HepG2 (cell line): ENCODE results near the gene KCNK7. TPM values are rescaled to one million over a fixed set of nuclear protein-coding genes. Genes with fewer than 3 reads are reported as not detected.

Experiments
- BRD4 ChIP-seq: sonication (generic); formaldehyde crosslinking; IDR thresholded peaks from 2 replicates; pipeline ENCODE4 v1.4.0; 2020; ENCODE audit warnings: missing genetic modification reagents
- KLF12 ChIP-seq: sonication (generic); formaldehyde crosslinking; IDR thresholded peaks from 2 replicates; pipeline ENCODE4 v1.4.0; 2020; ENCODE audit warnings: missing genetic modification reagents, borderline replicate concordance
- KLF15 ChIP-seq: sonication (generic); formaldehyde crosslinking; IDR thresholded peaks from 2 replicates; pipeline ENCODE4 v1.8.1; 2023; ENCODE audit warnings: borderline replicate concordance, mild to moderate bottlenecking, inconsistent platforms, missing genetic modification reagents, mixed read lengths
- MXD4 ChIP-seq: IDR thresholded peaks from 2 replicates; pipeline ENCODE4 v1.6.1; 2016; ENCODE audit warnings: mild to moderate bottlenecking, missing biosample characterization, missing genetic modification reagents
- PAWR ChIP-seq: sonication (generic); formaldehyde crosslinking; IDR thresholded peaks from 2 replicates; pipeline ENCODE4 v1.4.0; 2020; ENCODE audit warnings: missing genetic modification reagents, mild to moderate bottlenecking, borderline replicate concordance
- REL ChIP-seq: sonication (generic); formaldehyde crosslinking; conservative IDR thresholded peaks from 2 replicates; pipeline ENCODE4 v1.8.0; 2022; ENCODE audit warnings: mild to moderate bottlenecking, missing genetic modification reagents, moderate library complexity
- SRSF4 ChIP-seq: fragments of 200-400 bp; formaldehyde crosslinking; IDR thresholded peaks from one replicate; pipeline ENCODE4 v1.6.1; 2018; ENCODE audit warnings: mild to moderate bottlenecking, low read depth, low read length, moderate library complexity; ENCODE audit not compliant: poor library complexity, severe bottlenecking
- TGIF2 ChIP-seq: IDR thresholded peaks from 2 replicates; pipeline ENCODE4 v1.6.1; 2016; ENCODE audit warnings: control low read depth, missing compliant biosample characterization
- ZNF12 ChIP-seq: sonication (generic); formaldehyde crosslinking; IDR thresholded peaks from 2 replicates; pipeline ENCODE4 v1.5.0; 2020; ENCODE audit warnings: missing genetic modification reagents
- ZNF468 ChIP-seq: sonication (generic); formaldehyde crosslinking; IDR thresholded peaks from 2 replicates; pipeline ENCODE4 v1.8.0; 2022; ENCODE audit warnings: mild to moderate bottlenecking, moderate library complexity, missing genetic modification reagents
- ZNF678 ChIP-seq: sonication (generic); formaldehyde crosslinking; IDR thresholded peaks from 2 replicates; pipeline ENCODE4 v1.4.0; 2020; ENCODE audit warnings: mild to moderate bottlenecking, missing genetic modification reagents
- ZNF724P ChIP-seq: sonication (generic); formaldehyde crosslinking; IDR thresholded peaks from 2 replicates; pipeline ENCODE4 v1.8.0; 2022; ENCODE audit warnings: missing genetic modification reagents, borderline replicate concordance
- ZNF879 ChIP-seq: sonication (generic); formaldehyde crosslinking; IDR thresholded peaks from 2 replicates; pipeline ENCODE4 v1.8.1; 2023; ENCODE audit warnings: missing genetic modification reagents
- polyA plus RNA-seq, 8 experiments: library from polyadenylated mRNA; depleted of rRNA in 3 of 8; stranded (reverse) in 7 of 8; unstranded in 1 of 8; fragments of >200 nt; fragmentation: Illumina TruSeq in 4 of 8; extraction: Trizol in 4 of 8; gene quantifications; 2 replicates each; pipeline versions ENCODE4 v1.2.1 to v1.2.3, GENCODE V29; 2011 to 2016; ENCODE audit warnings: low read depth in 4 of 8, missing spikeins in 1 of 8, mixed read lengths in 1 of 8; ENCODE audit not compliant: insufficient read depth in 1 of 8
- total RNA-seq, 5 experiments: library from RNA; depleted of rRNA; stranded (reverse); fragments of >200 nt; fragmentation: Illumina TruSeq; extraction: Trizol; gene quantifications; 2 replicates each; pipeline ENCODE4 v1.2.3, GENCODE V29; 2016; ENCODE audit warnings: low read depth in 1 of 5
- TF ChIP-seq, protein P1 (sequence below): sonication (generic); formaldehyde crosslinking; IDR thresholded peaks from 2 replicates; pipeline ENCODE4 v1.5.1; 2020; ENCODE audit warnings: mild to moderate bottlenecking, missing genetic modification reagents, moderate library complexity
- TF ChIP-seq, protein P2 (sequence below): sonication (generic); formaldehyde crosslinking; IDR thresholded peaks from 2 replicates; pipeline ENCODE4 v1.5.0; 2020; ENCODE audit warnings: missing genetic modification reagents, mild to moderate bottlenecking, borderline replicate concordance
- TF ChIP-seq, protein P3 (sequence below): sonication (generic); formaldehyde crosslinking; IDR thresholded peaks from 2 replicates; pipeline ENCODE4 v1.4.0; 2020; ENCODE audit warnings: mild to moderate bottlenecking, missing genetic modification reagents, borderline replicate concordance
- TF ChIP-seq, protein P4 (sequence below): sonication (generic); formaldehyde crosslinking; IDR thresholded peaks from 2 replicates; pipeline ENCODE4 v1.4.0; 2020; ENCODE audit warnings: mild to moderate bottlenecking, missing genetic modification reagents

Gene KCNK7
- total and polyA plus RNA-seq, 2 of the 13 experiments (the other 11 are each of a cell fraction or from before 2014, with no cell fraction given), result 0.11 TPM; not detected in 1

DNA sequence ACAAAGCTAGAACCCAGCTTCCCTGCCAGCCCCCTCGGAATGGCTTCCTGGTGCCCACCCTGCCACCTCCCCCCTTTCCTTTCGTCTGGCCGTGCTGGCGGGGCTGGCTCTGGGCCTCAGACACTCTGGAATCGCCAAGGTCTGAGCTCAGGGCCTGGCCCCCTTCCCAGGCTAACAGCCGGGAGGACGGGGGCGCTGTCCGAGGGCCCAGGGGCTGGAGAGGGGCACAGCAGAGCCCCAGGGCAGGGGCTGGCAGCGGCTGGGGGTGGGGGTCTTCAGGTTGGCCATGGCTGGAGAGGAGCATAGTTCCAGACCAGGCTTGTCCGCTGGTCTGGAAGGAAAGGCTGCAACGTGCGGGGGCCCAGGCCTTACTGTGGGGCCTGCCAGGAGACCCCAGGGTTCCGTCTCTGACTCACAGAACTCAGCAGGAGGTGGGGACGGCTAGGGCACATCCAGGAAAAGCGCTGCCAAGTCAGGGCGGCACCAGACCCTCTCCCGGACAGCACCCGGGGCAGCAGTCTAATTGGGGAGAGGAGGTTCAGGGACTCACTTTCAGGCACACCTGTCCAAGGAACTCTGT lies 36.6 kb downstream of the KCNK7 start (continued):
- TF ChIP-seq, protein P1, sequence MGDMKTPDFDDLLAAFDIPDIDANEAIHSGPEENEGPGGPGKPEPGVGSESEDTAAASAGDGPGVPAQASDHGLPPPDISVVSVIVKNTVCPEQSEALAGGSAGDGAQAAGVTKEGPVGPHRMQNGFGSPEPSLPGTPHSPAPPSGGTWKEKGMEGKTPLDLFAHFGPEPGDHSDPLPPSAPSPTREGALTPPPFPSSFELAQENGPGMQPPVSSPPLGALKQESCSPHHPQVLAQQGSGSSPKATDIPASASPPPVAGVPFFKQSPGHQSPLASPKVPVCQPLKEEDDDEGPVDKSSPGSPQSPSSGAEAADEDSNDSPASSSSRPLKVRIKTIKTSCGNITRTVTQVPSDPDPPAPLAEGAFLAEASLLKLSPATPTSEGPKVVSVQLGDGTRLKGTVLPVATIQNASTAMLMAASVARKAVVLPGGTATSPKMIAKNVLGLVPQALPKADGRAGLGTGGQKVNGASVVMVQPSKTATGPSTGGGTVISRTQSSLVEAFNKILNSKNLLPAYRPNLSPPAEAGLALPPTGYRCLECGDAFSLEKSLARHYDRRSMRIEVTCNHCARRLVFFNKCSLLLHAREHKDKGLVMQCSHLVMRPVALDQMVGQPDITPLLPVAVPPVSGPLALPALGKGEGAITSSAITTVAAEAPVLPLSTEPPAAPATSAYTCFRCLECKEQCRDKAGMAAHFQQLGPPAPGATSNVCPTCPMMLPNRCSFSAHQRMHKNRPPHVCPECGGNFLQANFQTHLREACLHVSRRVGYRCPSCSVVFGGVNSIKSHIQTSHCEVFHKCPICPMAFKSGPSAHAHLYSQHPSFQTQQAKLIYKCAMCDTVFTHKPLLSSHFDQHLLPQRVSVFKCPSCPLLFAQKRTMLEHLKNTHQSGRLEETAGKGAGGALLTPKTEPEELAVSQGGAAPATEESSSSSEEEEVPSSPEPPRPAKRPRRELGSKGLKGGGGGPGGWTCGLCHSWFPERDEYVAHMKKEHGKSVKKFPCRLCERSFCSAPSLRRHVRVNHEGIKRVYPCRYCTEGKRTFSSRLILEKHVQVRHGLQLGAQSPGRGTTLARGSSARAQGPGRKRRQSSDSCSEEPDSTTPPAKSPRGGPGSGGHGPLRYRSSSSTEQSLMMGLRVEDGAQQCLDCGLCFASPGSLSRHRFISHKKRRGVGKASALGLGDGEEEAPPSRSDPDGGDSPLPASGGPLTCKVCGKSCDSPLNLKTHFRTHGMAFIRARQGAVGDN (CRISPR knock-in tag), result peak; percentile 58; the same call in 1 of the 2 replicates
- TF ChIP-seq, protein P2, sequence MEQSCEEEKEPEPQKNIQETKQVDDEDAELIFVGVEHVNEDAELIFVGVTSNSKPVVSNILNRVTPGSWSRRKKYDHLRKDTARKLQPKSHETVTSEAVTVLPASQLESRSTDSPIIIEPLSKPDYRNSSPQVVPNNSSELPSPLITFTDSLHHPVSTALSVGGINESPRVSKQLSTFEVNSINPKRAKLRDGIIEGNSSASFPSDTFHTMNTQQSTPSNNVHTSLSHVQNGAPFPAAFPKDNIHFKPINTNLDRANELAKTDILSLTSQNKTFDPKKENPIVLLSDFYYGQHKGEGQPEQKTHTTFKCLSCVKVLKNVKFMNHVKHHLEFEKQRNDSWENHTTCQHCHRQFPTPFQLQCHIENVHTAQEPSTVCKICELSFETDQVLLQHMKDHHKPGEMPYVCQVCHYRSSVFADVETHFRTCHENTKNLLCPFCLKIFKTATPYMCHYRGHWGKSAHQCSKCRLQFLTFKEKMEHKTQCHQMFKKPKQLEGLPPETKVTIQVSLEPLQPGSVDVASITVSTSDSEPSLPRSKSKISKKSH, result no peak
- TF ChIP-seq ZNF879 (CRISPR knock-in tag) (no peak), ZNF468 (CRISPR knock-in tag) (no peak), BRD4 (CRISPR knock-in tag) (no peak), PAWR (CRISPR knock-in tag) (no peak), KLF15 (CRISPR knock-in tag) (no peak), ZNF678 (CRISPR knock-in tag) (0 out of 2 replicates have a peak, but pooled peaks have one; percentile 45), REL (CRISPR knock-in tag) (no peak), TGIF2 (CRISPR knock-in tag) (no peak), SRSF4 (no peak), ZNF12 (no peak), KLF12 (no peak), ZNF724P (CRISPR knock-in tag) (no peak), MXD4 (no peak)
- TF ChIP-seq, protein P3, sequence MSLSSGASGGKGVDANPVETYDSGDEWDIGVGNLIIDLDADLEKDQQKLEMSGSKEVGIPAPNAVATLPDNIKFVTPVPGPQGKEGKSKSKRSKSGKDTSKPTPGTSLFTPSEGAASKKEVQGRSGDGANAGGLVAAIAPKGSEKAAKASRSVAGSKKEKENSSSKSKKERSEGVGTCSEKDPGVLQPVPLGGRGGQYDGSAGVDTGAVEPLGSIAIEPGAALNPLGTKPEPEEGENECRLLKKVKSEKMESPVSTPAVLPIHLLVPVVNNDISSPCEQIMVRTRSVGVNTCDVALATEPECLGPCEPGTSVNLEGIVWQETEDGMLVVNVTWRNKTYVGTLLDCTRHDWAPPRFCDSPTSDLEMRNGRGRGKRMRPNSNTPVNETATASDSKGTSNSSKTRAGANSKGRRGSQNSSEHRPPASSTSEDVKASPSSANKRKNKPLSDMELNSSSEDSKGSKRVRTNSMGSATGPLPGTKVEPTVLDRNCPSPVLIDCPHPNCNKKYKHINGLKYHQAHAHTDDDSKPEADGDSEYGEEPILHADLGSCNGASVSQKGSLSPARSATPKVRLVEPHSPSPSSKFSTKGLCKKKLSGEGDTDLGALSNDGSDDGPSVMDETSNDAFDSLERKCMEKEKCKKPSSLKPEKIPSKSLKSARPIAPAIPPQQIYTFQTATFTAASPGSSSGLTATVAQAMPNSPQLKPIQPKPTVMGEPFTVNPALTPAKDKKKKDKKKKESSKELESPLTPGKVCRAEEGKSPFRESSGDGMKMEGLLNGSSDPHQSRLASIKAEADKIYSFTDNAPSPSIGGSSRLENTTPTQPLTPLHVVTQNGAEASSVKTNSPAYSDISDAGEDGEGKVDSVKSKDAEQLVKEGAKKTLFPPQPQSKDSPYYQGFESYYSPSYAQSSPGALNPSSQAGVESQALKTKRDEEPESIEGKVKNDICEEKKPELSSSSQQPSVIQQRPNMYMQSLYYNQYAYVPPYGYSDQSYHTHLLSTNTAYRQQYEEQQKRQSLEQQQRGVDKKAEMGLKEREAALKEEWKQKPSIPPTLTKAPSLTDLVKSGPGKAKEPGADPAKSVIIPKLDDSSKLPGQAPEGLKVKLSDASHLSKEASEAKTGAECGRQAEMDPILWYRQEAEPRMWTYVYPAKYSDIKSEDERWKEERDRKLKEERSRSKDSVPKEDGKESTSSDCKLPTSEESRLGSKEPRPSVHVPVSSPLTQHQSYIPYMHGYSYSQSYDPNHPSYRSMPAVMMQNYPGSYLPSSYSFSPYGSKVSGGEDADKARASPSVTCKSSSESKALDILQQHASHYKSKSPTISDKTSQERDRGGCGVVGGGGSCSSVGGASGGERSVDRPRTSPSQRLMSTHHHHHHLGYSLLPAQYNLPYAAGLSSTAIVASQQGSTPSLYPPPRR (CRISPR knock-in tag), result no peak
- TF ChIP-seq, protein P4, sequence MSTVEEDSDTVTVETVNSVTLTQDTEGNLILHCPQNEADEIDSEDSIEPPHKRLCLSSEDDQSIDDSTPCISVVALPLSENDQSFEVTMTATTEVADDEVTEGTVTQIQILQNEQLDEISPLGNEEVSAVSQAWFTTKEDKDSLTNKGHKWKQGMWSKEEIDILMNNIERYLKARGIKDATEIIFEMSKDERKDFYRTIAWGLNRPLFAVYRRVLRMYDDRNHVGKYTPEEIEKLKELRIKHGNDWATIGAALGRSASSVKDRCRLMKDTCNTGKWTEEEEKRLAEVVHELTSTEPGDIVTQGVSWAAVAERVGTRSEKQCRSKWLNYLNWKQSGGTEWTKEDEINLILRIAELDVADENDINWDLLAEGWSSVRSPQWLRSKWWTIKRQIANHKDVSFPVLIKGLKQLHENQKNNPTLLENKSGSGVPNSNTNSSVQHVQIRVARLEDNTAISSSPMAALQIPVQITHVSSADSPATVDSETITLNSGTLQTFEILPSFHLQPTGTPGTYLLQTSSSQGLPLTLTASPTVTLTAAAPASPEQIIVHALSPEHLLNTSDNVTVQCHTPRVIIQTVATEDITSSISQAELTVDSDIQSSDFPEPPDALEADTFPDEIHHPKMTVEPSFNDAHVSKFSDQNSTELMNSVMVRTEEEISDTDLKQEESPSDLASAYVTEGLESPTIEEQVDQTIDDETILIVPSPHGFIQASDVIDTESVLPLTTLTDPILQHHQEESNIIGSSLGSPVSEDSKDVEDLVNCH (CRISPR knock-in tag), result no peak
